NCI-H2196 treated with DMSO at 0.1 percent for 48 hours (cell line): ENCODE measurements around the gene FKBP14.
"Not testable (repeated sequence)": the region's sequence is repeated elsewhere in the genome, so short reads cannot be mapped to it uniquely, and the experiment has no call there.

Experiments used
- DNase-seq: peaks from one replicate; lab custom pipeline; 2025; ENCODE audit not compliant: unreplicated experiment; lab: John Stamatoyannopoulos, UW

Gene FKBP14

GRCh38 chr7:30026229-30027064 is at the start of gene FKBP14:
FKBP14 (minus strand) TSS chr7:30026702; CDS start chr7:30026508, 194 bp downstream.
- DNase-seq: peak; percentile 97

- DNase-seq: peak; percentile 19
Measured at GRCh38 chr7:30074422-30075030, 48.0 kb upstream of the FKBP14 start.

GRCh38 chr7:30072735-30073134 is 46.2 kb upstream of the FKBP14 start:
- DNase-seq: no peak

GRCh38 chr7:30070052-30070451 is 43.5 kb upstream of the FKBP14 start:
- no peak for DNase-seq

GRCh38 chr7:30069096-30069867 is 42.8 kb upstream of the FKBP14 start:
- DNase-seq: no peak

- no peak for DNase-seq
Measured at GRCh38 chr7:30068117-30068516, 41.6 kb upstream of the FKBP14 start.

GRCh38 chr7:30066687-30067086 is 40.2 kb upstream of the FKBP14 start:
- DNase-seq: no peak

GRCh38 chr7:30065746-30066145 is 39.2 kb upstream of the FKBP14 start:
- DNase-seq: no peak

GRCh38 chr7:30062587-30062986 is 36.1 kb upstream of the FKBP14 start:
- DNase-seq: peak; percentile 8

GRCh38 chr7:30061786-30062185 is 35.3 kb upstream of the FKBP14 start:
- not testable (repeated sequence) for DNase-seq

- DNase-seq: no peak
Measured at GRCh38 chr7:30057741-30058140, 31.2 kb upstream of the FKBP14 start.

- no peak for DNase-seq
Measured at GRCh38 chr7:30053068-30053467, 26.6 kb upstream of the FKBP14 start.

- DNase-seq: no peak
Measured at GRCh38 chr7:30049173-30049572, 22.7 kb upstream of the FKBP14 start.

GRCh38 chr7:30048582-30048981 is 22.1 kb upstream of the FKBP14 start:
- no peak for DNase-seq

GRCh38 chr7:30047124-30047523 is 20.6 kb upstream of the FKBP14 start:
- DNase-seq: no peak

GRCh38 chr7:30046127-30046770 is 19.7 kb upstream of the FKBP14 start:
- no peak for DNase-seq

GRCh38 chr7:30041526-30042269 is 15.2 kb upstream of the FKBP14 start:
- DNase-seq: no peak

- DNase-seq: no peak
Measured at GRCh38 chr7:30040938-30041337, 14.4 kb upstream of the FKBP14 start.

- no peak for DNase-seq
Measured at GRCh38 chr7:30038196-30038980, 11.9 kb upstream of the FKBP14 start.

- no peak for DNase-seq
Measured at GRCh38 chr7:30036220-30036619, 9.7 kb upstream of the FKBP14 start.
